ENCODE measurements around the gene SLC19A2. TPM values are rescaled to one million over a fixed set of nuclear protein-coding genes. Genes with fewer than 3 reads are reported as not detected.

Gene SLC19A2
- total and polyA plus RNA-seq, 2 of the 13 experiments (the other 11 are each of a cell fraction or from before 2014, with no cell fraction given) = 30.4 to 56.0 TPM

GRCh38 chr1:169487561-169487960, 1.8 kb upstream of the SLC19A2 start:
- H3K9ac ChIP-seq (ENCODE audit: insufficient read depth, low read depth, low read length) = peak overlapping the region; percentile 87; the same call in 1 of the 2 replicates
- H2AFZ ChIP-seq (ENCODE audit: low read length) = no peak overlapping the region
- ATAC-seq (no peak), DNase-seq (ENCODE audit: low spot score) (no peak), FAIRE-seq (no peak)
- H3K27me3 ChIP-seq (ENCODE audit: control insufficient read depth in 1 of 2, insufficient read depth in 2 of 2, low read length in 2 of 2) = no peaks in the 10 kb centered on the region; a peak in 1 of 5 replicates
- peaks cover 55% of the 10 kb centered on the region for H3K4me1 ChIP-seq (ENCODE audit: insufficient read depth, low read length)
- no peaks in the 10 kb centered on the region for H3K36me3 ChIP-seq (replicated peaks in 1 of 2; ENCODE audit: control insufficient read depth in 1 of 2, insufficient read depth in 2 of 2, low read length in 2 of 2)
- POLR2A ChIA-PET = no interaction called here
- H3K9me3 ChIP-seq (ENCODE audit: low read length) = no peaks in the 10 kb centered on the region
- BruUV-seq (replicated peaks) = no TSS peak
- intact Hi-C loops (cut with micrococcal nuclease; ENCODE audit: unreplicated experiment) (loop anchor here (5.0 to 10.0 kb wide), 2 partner anchors 35 to 383 kb away; partner anchors contain the start of gene ATP1B1), in situ Hi-C loops (cut with HindIII; ENCODE audit: extremely low pct_ligation_motif_present, low pct_unique_long_range_greater_than_20kb) (no loop called here)
- 85% methylated on average over 16 of the region's 16 CpGs for WGBS (ENCODE audit: low lambda C conversion rate)
- H4K20me1 ChIP-seq (ENCODE audit: insufficient read depth, low read length) = peaks cover 19% of the 10 kb centered on the region
- peak overlapping the region; percentile 86 for H3K4me2 ChIP-seq (ENCODE audit: low read depth, low read length)
- no peak overlapping the region for H3K27ac ChIP-seq (ENCODE audit: extremely low read length, insufficient read depth, low read length)
- peak overlapping the region in 2 of 3 experiments; percentile 74 to 87; a peak in 2 of 6 replicates for H3K4me3 ChIP-seq (replicated peaks in 1 of 3; ENCODE audit: insufficient read depth in 1 of 3, low read depth in 2 of 3, low read length in 3 of 3)
- H3K79me2 ChIP-seq (ENCODE audit: insufficient read depth, low read length) = peaks cover 46% of the 10 kb centered on the region
- CTCF ChIA-PET (ENCODE audit: low intra/inter-chr PET ratio, low total read pairs) = no interaction called here
- no peak for TF ChIP-seq PRDM15 (CRISPR knock-in tag; IDR thresholded peaks at IDR 0.05)
- TF ChIP-seq ZBTB38 (CRISPR knock-in tag; IDR thresholded peaks at IDR 0.05) = 0 out of 2 replicates have a peak, but pooled peaks have one; percentile 29
- no peak for TF ChIP-seq PBX3 (CRISPR knock-in tag; IDR thresholded peaks at IDR 0.05; ENCODE audit: borderline replicate concordance)
- no peak for TF ChIP-seq JARID2 (CRISPR knock-in tag; IDR thresholded peaks at IDR 0.05; ENCODE audit: insufficient replicate concordance)
- TF ChIP-seq AGO2 (optimal IDR thresholded peaks at IDR 0.05; ENCODE audit: low read depth, low read length) = no peak
- TF ChIP-seq LCORL (IDR thresholded peaks at IDR 0.05) = no peak
- no peak for TF ChIP-seq LCORL (CRISPR knock-in tag; IDR thresholded peaks at IDR 0.05)
- no peak for TF ChIP-seq FLYWCH1 (CRISPR knock-in tag; IDR thresholded peaks at IDR 0.05)
- TF ChIP-seq PCBP2 (optimal IDR thresholded peaks at IDR 0.05; ENCODE audit: low read depth, low read length, poor library complexity, severe bottlenecking) = no peak
- 0 out of 2 replicates have a peak, but pooled peaks have one; percentile 9 for TF ChIP-seq ZNF687 (CRISPR knock-in tag; IDR thresholded peaks at IDR 0.05)
- no peak for TF ChIP-seq ZNF275 (CRISPR knock-in tag; IDR thresholded peaks at IDR 0.05; ENCODE audit: borderline replicate concordance)
- TF ChIP-seq ZNF280B (CRISPR knock-in tag; IDR thresholded peaks at IDR 0.05; ENCODE audit: borderline replicate concordance) = no peak

All from HepG2 (cell line).